Right atrium auricular region (tissue), 2 donors: ENCODE results near the gene DDHD1. TPM values are rescaled to one million over a fixed set of nuclear protein-coding genes. Genes with fewer than 3 reads are reported as not detected.

ENCODE experiments used
- DNase-seq: peaks from one replicate; pipeline ENCODE4 v3.0.0-alpha.2; 2019; ENCODE audit warnings: low spot score
- H3K27ac ChIP-seq, 2 donors: fragments of 200-600 bp; sonication (generic); 1 replicate in 1 of 2; 2 replicates in 1 of 2; pipeline ENCODE4 v1.5.1; 2016 to 2019
- H3K27me3 ChIP-seq, 2 donors: fragments of 200-600 bp; sonication (generic); one replicate each; pipeline versions ENCODE4 v1.5.1 to v1.6.0; 2017 to 2019
- H3K36me3 ChIP-seq: fragments of 200-600 bp; sonication (generic); one replicate; pipeline ENCODE4 v1.5.1; 2016
- H3K4me1 ChIP-seq, 2 donors: fragments of 200-600 bp; sonication (generic); one replicate each; pipeline versions ENCODE4 v1.5.1 to v1.6.0; 2017 to 2019
- H3K4me3 ChIP-seq, 2 donors: fragments of 200-600 bp; sonication (generic); 1 replicate in 1 of 2; 2 replicates in 1 of 2; pipeline ENCODE4 v1.5.1; 2017 to 2019; ENCODE audit warnings: mild to moderate bottlenecking in 1 of 2, moderate library complexity in 1 of 2
- H3K9me3 ChIP-seq, 2 donors: fragments of 200-600 bp; sonication (generic); one replicate each; pipeline ENCODE4 v1.5.1; 2019
- CTCF ChIP-seq, 2 donors: fragments of 200-600 bp; sonication (generic); IDR thresholded peaks; one replicate each; pipeline ENCODE4 v1.5.1; 2019; ENCODE audit warnings: antibody characterized with exemption in 2 of 2
- total RNA-seq, 2 donors: library from RNA; depleted of rRNA; stranded (reverse); fragments of >200 nt; gene quantifications; one replicate each; pipeline ENCODE4 v1.1.0, GENCODE V29; 2016

DDHD1 gene
- total RNA-seq, 2 donors from 2014 or later, result 6.9 to 8.6 TPM

- no peaks in the 10 kb centered on the region for H3K4me1 ChIP-seq
- no peaks in the 10 kb centered on the region for H3K36me3 ChIP-seq
- H3K27ac ChIP-seq, result peak overlapping the region in 1 of 2 donors; percentile 44
- H3K9me3 ChIP-seq, result no peaks in the 10 kb centered on the region
- DNase-seq, result no peak
- no peak overlapping the region for H3K4me3 ChIP-seq
- no peak for TF ChIP-seq CTCF (IDR thresholded peaks at IDR 0.05)
- no peaks in the 10 kb centered on the region for H3K27me3 ChIP-seq
These were observed 98.7 kb downstream of the DDHD1 start for GRCh38 chr14:53054457-53054856.

GRCh38 chr14:53048631-53049030, 104.5 kb downstream of the DDHD1 start:
- no peaks in the 10 kb centered on the region for H3K36me3 ChIP-seq
- H3K27ac ChIP-seq, result no peak overlapping the region
- DNase-seq, result no peak
- TF ChIP-seq CTCF (IDR thresholded peaks at IDR 0.05), result no peak
- no peak overlapping the region for H3K4me3 ChIP-seq
- peaks cover 0 to 12% of the 10 kb centered on the region in 2 donors for H3K4me1 ChIP-seq
- H3K27me3 ChIP-seq, result no peaks in the 10 kb centered on the region
- no peaks in the 10 kb centered on the region for H3K9me3 ChIP-seq

- H3K4me3 ChIP-seq, result no peak overlapping the region
- H3K36me3 ChIP-seq, result no peaks in the 10 kb centered on the region
- H3K27ac ChIP-seq, result no peak overlapping the region
- peaks cover 0 to 23% of the 10 kb centered on the region in 2 donors for H3K4me1 ChIP-seq
- no peaks in the 10 kb centered on the region for H3K27me3 ChIP-seq
- no peaks in the 10 kb centered on the region for H3K9me3 ChIP-seq
- DNase-seq, result no peak
- no peak for TF ChIP-seq CTCF (IDR thresholded peaks at IDR 0.05)
These were observed 105.6 kb downstream of the DDHD1 start for GRCh38 chr14:53047307-53048069.

- no peak for TF ChIP-seq CTCF (IDR thresholded peaks at IDR 0.05)
- H3K27me3 ChIP-seq, result no peaks in the 10 kb centered on the region
- no peak overlapping the region for H3K27ac ChIP-seq
- H3K4me1 ChIP-seq, result peaks cover 0 to 39% of the 10 kb centered on the region in 2 donors
- no peaks in the 10 kb centered on the region for H3K9me3 ChIP-seq
- H3K4me3 ChIP-seq, result no peak overlapping the region
- DNase-seq, result no peak
- no peaks in the 10 kb centered on the region for H3K36me3 ChIP-seq
These were observed 108.6 kb downstream of the DDHD1 start for GRCh38 chr14:53044486-53044885.

GRCh38 chr14:53043027-53043581, 110.0 kb downstream of the DDHD1 start:
- TF ChIP-seq CTCF (IDR thresholded peaks at IDR 0.05), result no peak
- peaks cover 0 to 39% of the 10 kb centered on the region in 2 donors for H3K4me1 ChIP-seq

More at GRCh38 chr14:53043027-53043581, 110.0 kb downstream of the DDHD1 start:
- Histone ChIP-seq H3K9me3 (no peaks in the 10 kb centered on the region), H3K27me3 (no peaks in the 10 kb centered on the region), H3K27ac (peak overlapping the region; percentile 38 to 81), H3K36me3 (no peaks in the 10 kb centered on the region), H3K4me3 (peak overlapping the region in 1 of 2 donors; percentile 7)
- DNase-seq, result no peak
